Hypothalamus (tissue), 51 donors: ENCODE measurements around the gene CACNA1H.

Source experiments
- DNase-seq, 51 donors: peaks; one replicate each; lab custom pipeline; 2025; lab: John Stamatoyannopoulos, UW

Gene CACNA1H

DNA sequence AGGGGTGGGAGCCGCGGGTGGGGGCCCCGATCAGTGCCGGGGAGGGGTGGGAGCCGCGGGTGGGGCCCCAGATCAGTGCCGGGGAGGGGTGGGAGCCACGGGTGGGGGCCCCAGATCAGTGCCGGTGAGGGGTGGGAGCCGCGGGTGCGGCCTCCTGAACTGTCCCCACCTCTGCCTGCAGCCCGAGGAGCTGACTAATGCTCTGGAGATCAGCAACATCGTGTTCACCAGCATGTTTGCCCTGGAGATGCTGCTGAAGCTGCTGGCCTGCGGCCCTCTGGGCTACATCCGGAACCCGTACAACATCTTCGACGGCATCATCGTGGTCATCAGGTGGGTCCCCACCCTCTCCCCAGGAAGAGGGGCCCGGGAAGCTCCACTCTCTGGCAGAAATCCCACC is 52.0 kb downstream of the CACNA1H start:
- DNase-seq: no peak

GRCh38 chr16:1206326-1206725 is 53.4 kb downstream of the CACNA1H start:
- no peak for DNase-seq

DNA sequence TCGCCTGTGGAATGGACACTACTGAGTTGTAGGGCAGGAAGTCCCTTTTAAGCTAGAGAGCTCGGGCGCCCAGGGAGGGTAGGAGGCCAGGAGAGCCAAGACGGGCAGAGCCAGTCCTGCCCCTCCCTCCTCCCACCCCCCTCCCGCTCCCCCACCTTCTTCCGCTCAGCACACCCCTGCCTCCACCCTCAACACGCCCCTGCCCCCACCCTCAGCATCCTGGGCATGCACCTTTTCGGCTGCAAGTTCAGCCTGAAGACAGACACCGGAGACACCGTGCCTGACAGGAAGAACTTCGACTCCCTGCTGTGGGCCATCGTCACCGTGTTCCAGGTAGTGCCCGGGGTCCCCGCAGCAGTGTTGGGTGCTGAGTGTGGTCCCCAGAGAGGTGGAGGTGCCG is 53.9 kb downstream of the CACNA1H start:
- DNase-seq: no peak

- DNase-seq: no peak
Measured at GRCh38 chr16:1208239-1208830, 55.4 kb downstream of the CACNA1H start.

GRCh38 chr16:1209081-1209480 is 56.2 kb downstream of the CACNA1H start:
- DNase-seq: no peak

- DNase-seq: no peak
Measured at GRCh38 chr16:1210461-1210860, 57.6 kb downstream of the CACNA1H start.

DNA sequence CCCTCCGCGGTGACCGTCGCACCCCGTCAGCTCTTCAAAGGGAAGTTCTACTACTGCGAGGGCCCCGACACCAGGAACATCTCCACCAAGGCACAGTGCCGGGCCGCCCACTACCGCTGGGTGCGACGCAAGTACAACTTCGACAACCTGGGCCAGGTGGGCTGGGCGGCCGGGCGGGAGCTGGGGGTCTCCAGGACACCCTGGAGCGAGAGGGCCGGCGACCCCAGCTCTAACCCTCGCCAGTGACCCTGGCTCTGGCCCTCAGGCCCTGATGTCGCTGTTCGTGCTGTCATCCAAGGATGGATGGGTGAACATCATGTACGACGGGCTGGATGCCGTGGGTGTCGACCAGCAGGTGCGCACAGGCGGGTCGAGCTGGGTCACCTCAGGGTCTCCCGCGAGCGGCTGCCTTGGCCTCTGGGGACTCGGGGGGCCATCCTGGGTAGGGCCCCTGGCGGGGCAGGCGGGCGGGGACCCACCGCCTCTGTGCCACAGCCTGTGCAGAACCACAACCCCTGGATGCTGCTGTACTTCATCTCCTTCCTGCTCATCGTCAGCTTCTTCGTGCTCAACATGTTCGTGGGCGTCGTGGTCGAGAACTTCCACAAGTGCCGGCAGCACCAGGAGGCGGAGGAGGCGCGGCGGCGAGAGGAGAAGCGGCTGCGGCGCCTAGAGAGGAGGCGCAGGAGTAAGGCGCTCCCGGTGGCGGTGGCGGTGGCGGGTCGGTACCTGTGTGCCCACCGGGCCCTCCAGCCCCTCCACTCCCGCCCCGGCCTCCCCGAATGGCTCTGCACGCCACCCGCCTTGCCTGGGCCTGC is 58.8 kb downstream of the CACNA1H start:
- peak in 1 of 51 donors; percentile 6 for DNase-seq

- no peak for DNase-seq
Measured at GRCh38 chr16:1212616-1213194, 59.8 kb downstream of the CACNA1H start.

DNA sequence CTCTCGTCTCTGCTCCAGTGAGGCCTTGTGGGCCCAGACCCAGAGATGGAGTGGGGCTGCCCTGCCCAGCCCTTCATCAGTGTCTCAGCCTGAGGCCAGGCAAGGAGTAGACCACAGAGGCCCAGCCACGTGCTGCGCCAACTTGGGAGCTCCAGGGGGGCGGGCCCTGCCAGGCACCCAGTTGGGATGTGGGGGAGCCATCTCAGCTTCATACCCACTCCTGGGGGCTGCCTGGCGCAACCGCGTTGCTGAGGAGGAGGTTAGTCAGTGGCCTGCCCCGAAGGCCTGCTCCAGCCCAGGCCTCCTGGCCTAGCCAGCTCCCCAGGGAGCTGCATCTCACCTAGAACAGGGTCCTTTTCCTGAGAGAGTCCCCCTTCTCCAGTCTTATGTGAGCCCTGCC is 60.3 kb downstream of the CACNA1H start:
- no peak for DNase-seq

- no peak for DNase-seq
Measured at GRCh38 chr16:1213796-1214372, 61.0 kb downstream of the CACNA1H start.

DNA sequence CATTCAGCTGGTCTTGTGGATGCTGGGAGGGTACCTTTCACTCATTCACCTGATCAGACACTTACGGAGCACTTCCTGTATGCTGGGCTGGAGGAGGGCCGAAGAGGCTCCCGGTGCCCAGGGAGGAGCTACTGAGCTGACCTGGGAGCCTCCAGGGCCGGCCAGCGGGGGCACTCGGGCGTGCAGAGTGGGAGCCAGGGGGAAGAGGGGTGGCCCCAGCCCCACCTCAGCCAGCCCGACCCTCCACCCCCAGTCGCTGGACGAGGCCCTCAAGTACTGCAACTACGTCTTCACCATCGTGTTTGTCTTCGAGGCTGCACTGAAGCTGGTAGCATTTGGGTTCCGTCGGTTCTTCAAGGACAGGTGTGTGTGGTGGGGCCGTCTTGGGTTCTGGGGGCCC is 61.8 kb downstream of the CACNA1H start:
- DNase-seq: no peak

DNA sequence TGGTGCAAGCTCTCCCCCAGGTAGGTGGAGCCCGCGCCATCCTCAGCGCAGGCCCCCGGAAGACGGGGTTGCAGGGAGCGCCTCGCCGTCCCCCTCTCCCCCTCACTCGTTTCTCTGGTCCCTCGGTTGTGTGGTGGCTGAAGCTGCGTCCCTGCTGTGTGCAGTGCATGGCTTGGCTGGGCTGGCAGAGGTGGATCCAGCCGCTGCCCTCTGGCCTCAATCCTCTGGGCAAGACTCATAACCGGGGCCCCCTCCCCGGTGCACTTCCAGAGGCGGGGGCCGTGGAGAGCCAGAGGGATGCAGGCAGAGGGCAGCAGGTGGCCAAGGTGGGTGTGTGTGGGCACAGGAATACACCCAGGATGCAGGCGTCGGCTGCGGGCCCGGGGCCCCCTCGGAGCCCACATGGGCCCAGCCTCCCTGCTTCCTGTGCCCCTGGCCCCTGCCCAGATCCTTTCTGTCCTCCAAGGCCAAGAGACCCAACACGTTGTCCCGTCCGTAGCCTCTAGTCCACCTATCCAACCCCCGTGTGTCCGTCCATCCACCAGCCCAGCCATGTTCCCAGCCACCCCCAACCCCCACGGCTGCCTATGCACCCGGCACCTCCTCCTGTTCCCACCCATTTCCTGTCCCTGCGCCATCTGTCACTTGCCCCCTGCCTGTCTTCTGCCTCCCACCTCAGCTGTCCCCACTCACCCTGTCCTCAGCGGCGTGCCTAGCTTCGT is 62.8 kb downstream of the CACNA1H start:
- no peak for DNase-seq

- DNase-seq: no peak
Measured at GRCh38 chr16:1216296-1216619, 63.4 kb downstream of the CACNA1H start.

GRCh38 chr16:1216681-1217400 is 63.9 kb downstream of the CACNA1H start:
- no peak for DNase-seq

DNA sequence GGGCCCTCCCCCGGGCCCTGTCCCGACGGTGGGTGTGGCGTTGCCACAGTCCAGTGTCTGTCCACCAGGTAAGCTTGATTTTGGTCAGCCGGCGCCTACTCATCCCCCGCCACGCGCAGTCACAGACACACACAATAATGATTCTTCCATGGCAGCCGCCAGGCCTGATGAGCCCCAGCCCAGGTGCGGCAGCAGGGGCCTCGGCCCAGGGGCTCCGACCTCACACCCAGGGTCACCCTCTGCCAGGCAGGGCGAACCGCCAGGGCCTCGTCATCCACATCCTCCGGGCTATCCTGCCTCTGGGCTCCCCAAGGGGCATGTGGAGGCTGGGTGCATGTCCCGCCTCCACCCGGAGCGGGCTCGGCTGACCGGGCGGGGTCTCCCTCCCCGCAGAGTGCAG is 64.6 kb downstream of the CACNA1H start:
- DNase-seq: no peak

GRCh38 chr16:1218061-1218929 is 65.4 kb downstream of the CACNA1H start:
- no peak for DNase-seq

DNA sequence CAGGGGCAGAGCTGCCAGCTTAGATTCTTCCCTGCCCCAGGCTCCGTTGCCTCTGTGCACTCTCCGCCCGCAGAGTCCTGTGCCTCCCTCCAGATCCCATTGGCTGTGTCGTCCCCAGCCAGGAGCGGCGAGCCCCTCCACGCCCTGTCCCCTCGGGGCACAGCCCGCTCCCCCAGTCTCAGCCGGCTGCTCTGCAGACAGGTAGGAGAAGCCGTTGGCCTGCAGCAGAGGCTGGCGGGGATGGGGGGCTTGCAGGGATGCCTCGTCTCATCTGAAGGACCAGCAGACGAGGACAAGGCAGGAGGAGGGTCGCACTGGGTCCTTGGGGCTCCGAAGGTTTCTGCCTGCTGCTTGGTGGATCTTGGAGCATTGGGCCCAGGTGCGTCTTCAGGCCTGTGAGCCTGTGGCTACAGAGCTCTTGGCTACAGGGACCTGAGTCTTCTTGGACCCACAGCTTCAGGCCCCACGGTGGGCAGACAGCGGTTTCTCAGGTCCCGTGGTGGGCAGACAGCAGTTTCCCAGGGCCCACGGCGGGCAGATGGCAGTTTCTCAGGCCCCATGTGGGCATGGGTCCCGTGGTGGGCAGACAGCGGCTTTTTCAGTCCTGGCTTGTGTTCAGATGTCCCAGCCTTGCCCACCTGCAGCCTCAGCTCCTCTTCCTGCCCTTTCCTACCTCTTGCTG is 66.2 kb downstream of the CACNA1H start:
- DNase-seq: no peak

DNA sequence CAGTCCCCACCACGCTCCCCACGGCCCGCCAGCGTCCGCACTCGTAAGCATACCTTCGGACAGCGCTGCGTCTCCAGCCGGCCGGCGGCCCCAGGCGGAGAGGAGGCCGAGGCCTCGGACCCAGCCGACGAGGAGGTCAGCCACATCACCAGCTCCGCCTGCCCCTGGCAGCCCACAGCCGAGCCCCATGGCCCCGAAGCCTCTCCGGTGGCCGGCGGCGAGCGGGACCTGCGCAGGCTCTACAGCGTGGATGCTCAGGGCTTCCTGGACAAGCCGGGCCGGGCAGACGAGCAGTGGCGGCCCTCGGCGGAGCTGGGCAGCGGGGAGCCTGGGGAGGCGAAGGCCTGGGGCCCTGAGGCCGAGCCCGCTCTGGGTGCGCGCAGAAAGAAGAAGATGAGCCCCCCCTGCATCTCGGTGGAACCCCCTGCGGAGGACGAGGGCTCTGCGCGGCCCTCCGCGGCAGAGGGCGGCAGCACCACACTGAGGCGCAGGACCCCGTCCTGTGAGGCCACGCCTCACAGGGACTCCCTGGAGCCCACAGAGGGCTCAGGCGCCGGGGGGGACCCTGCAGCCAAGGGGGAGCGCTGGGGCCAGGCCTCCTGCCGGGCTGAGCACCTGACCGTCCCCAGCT is 67.3 kb downstream of the CACNA1H start:
- DNase-seq: no peak
